Midbrain (tissue), 1 donor: ENCODE data around the gene TGFBR3L.

Source experiments
- DNase-seq: peaks from one replicate; lab custom pipeline; 2025; lab: John Stamatoyannopoulos, UW

Gene TGFBR3L

DNA sequence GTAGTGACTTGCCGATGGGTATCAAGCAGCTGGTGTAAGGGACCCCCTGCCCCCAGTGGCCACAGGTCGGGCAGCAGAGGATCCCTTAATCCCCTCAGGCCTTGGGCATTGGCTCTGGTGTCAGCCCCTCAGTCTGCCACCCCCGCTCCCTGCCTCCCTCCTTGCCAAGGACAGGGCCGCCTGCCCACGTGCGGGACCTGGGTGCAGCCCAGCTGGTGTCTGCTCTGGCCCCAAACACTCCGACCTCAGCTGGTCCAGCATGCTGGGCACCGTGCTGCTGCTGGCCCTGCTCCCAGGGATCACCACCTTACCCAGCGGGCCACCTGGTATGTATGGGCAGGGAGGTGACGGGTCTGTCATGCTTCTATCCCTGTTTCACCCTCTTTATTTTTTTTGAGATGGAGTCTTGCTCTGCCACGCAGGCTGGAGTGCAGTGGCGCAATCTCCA lies at the start of gene TGFBR3L:
TGFBR3L (plus strand) TSS at position 233 of the 448 bp plus-strand sequence.
- DNase-seq = no peak

DNA sequence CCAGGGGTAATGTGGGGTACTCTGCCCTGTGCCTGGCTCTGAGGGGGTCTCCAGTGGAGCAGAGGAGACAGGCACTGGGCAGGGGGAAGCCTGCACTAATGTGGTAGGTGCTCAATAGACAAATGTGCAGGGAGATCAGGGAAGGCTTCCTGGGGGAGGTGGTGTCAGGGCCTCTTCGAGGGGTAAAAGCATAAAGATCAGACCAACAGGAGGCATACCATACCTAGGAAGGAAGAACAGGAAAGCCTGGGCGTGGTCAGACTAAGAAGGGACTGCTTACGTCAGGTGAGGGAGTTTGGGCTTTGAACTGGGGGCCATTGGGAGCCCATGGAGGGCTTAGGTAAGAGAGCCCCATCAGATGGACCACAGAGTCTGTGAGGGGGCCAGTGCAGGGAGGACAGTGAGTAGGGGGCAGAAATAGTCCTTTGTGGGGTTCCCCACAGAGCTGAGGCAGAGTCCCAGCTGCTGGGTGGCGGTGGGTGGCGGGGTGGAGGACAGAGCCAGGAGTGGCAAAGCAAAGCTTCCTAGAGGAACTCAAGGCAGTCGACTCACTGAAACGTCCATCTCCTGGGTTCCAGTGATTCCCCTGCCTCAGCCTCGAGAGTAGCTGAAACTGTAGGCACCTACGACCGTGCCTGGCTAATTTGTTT lies 49.2 kb upstream of the TGFBR3L start:
- no peak for DNase-seq

- DNase-seq = no peak
Measured at GRCh38 chr19:7866399-7867091, 48.1 kb upstream of the TGFBR3L start.

GRCh38 chr19:7867092-7867844 lies 47.4 kb upstream of the TGFBR3L start:
- DNase-seq = no peak

- DNase-seq = no peak
Measured at GRCh38 chr19:7868326-7868670, 46.3 kb upstream of the TGFBR3L start.

GRCh38 chr19:7868671-7869452 lies 45.8 kb upstream of the TGFBR3L start:
- peak; percentile 46 for DNase-seq

- no peak for DNase-seq
Measured at GRCh38 chr19:7869453-7869909, 45.1 kb upstream of the TGFBR3L start.

DNA sequence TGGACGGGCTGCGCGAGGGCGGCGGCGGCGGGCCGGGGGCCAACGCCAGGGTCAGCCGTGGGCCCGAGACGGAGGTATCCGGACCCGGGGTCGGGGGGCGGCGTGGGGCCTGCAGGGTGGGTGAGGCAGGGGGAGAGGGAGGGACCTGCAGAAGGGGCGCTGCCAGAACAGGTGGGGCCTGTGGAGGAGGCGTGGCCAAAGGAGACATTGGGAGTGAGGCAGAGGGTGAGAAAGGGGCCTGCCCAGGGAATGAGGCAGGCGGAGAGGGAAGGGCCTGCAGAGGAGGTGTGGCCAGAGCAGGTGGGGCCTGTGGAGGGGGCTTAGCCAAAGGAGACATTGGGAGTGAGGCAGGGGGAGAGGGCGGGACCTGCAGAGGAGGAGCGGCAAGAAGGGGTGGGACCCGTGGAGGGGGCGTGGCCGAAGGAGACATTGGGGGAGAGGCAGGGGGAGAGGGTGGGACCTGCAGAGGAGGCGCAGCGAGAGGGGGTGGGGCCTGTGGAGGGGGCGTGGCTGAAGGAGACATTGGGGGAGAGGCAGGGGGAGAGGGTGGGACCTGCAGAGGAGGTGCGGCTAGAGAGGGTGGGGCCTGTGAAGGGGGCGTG lies 44.6 kb upstream of the TGFBR3L start:
- DNase-seq = no peak

DNA sequence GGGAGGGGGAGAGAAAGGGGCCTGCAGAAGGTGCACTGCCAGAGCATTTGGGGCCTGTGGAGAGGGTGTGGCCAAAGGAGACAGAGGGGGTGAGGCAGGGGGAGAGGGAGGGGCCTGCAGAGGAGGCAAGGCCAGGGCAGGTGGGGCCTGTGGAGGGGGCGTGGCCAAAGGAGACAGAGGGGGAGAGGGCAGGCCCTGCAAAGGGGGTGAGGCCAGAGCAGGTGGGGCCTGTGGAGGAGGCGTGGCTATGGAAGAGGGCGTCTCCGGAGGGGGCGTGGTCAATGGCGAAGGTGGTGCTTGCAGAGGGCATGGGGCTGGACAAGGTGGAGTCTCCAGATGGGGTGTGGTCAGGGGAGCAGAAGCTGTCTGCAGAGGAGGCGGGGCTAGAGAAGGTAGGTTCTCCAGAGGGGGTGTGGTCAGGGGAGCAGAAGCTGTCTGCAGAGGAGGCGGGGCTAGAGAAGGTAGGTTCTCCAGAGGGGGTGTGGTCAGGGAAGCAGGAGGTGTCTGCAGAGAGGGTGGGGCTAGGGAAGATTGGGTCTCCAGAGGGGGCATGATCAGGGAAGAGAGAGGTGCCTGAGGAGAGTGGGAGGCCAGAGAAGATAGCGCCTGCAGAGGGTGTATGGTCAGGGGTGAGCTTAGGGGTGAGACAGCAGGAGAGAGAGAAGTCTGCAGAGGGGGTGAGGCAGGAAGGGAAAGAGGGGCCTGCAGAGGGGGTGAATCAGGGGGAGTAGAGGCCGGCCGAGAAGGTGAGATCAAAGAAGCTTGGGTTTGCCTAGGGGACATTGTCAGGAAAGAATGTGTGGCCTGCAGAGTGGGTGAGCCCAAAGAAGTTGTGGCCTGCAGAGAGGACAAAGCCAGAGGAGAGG lies 43.8 kb upstream of the TGFBR3L start:
- DNase-seq = no peak

DNA sequence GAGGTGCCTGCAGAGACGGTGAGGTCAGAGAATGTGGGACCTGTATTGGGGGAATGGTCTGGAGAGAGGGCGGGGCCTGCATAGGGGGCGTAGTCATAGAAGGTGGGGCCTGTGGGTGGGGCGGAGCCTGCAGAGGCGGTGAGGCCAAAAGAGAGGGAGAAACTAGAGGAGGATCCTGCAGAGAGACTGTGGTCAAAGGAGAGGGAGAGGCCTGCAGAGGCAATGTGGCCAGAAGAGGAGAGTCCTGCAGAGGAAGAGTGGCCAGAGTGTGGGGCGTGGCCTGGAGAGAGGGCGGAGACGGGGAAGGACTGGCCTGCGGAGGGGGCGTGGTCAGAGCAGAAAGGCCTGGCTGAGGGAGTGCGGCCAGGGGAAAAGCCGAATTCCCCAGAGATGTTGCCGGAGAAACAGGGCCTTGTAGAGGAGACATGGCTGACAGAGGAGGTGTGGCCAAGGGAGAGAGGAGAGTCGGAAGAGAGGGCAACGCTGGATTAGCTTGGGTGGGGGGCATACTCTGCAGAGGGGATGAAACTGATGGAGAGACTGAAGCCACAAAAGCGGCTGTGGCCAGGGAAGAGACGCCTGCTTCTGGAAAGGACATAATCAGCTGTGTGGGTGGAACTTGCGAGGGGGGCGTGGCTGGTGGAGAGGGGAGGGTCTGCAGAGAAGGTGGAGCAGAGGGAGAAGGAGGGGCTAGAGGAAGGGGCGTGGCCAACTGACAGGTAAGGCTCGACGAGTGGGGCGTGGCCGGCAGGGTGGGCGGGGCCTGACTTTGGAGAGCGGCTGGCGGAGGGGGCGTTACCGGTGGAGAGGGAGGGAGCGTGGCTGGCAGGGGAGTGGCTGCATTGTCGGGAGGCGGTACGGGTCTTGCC lies 43.0 kb upstream of the TGFBR3L start:
- DNase-seq = peak; percentile 5

GRCh38 chr19:7872306-7873204 lies 42.1 kb upstream of the TGFBR3L start:
- no peak for DNase-seq

GRCh38 chr19:7873304-7874075 lies 41.1 kb upstream of the TGFBR3L start:
- DNase-seq = no peak

DNA sequence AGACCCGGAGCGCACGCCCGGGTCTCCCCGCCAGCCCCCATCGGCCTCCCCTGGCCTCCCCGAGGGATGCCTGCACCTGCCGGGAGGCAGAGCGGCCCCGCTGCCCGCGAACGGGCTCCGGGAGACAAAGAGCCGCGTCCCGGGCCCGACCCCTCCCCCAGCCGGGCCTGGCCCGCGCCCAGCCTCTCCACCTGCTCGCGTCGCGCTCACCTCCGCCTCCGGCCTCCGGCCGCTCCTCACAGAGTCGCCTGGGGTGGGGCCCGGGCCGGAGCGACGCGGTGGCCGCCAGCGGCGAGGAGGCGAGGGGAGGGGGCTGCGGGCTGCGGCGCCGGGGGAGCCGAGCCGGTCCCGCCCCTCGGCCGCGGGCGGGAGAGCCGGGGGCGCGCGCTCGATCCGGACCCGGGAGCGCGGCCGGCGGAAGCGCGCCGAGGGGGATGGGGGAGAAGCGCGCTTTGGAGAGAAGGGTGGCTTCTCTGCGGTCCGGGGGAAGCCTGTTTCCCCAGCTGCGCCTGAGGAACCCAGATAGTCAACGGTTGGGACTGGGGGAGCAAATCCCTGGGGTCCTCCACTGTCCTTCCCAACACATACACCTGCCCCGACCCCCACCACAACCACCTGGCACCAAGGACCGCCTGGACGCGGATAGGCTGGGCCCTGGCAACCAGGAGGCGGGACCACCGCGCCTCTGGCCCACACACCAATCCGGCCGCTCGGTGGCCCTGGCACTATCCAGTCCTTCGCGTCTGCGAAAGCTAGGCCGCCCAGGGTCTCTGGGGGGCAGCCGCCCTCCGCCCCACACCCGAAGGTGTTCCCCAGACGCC lies 40.3 kb upstream of the TGFBR3L start, which contains the start of gene PRR36:
PRR36 (minus strand) TSS at position 315 of the 821 bp plus-strand sequence. CDS start 701 bp downstream, outside the sequence.
- peak; percentile 32 for DNase-seq

DNA sequence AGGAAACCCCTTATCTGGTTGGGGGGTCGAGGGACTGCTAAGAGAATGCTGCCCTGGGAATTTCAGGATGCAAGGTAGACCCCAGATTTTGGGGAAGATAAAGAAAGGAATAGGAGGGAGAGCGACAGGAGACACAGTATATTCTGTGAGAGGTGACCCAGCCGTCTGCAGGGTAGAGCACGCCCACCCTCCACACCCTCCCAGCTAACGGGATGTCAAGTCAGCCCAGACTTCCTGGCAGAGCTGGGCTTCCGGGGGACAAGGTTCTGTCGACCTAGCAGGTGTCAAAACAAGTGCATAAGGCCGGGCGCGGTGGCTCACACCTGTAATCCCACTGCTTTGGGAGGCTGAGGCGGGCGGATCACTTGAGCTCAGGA lies 39.7 kb upstream of the TGFBR3L start:
- no peak for DNase-seq

- DNase-seq = no peak
Measured at GRCh38 chr19:7877249-7877836, 37.3 kb upstream of the TGFBR3L start.

DNA sequence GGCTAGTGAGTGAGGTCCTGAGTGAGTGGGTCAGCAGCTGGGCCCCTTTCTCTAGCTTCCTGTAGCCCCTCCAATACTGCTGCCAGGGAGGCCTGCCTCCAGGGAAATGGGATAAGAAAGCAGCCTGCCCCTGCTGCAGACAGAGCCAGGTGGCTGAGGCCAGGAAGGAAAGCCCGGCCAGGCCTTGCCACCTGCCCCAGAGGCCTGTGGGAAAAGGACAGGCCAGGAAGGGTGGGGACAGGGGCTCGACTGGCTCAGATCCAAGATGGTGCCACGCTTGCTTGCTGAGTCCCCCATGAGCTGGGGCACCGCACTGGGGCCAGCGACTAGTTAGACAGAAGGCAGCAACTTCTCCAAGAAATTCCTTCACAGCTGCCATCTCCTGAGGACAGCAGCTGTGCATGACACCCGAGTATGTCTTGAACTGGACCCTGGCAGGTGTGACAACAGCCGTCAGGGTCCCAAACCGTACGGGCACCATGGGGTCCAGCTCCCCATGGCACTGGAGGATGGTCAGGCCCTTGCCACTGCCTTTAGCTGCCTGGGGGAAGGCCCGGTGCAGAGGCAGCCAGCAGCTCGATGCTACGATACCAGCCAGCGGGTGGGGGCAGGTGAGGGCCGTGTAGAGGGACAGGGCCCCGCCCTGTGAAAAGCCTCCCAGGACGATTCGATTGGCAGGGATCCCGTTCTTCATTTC lies 35.4 kb upstream of the TGFBR3L start:
- DNase-seq = no peak
